SH-SY5Y (cell line): ENCODE results near the gene IFITM2.

Experiments used
- GATA2 ChIP-seq: IDR thresholded peaks from 2 replicates; pipeline ENCODE4 v1.6.1; 2011; ENCODE audit warnings: mild to moderate bottlenecking, low read depth, low read length
- GATA3 ChIP-seq: IDR thresholded peaks from 2 replicates; pipeline ENCODE4 v1.6.1; 2011; ENCODE audit warnings: low read depth, mild to moderate bottlenecking, low read length, moderate library complexity

IFITM2 gene

DNA sequence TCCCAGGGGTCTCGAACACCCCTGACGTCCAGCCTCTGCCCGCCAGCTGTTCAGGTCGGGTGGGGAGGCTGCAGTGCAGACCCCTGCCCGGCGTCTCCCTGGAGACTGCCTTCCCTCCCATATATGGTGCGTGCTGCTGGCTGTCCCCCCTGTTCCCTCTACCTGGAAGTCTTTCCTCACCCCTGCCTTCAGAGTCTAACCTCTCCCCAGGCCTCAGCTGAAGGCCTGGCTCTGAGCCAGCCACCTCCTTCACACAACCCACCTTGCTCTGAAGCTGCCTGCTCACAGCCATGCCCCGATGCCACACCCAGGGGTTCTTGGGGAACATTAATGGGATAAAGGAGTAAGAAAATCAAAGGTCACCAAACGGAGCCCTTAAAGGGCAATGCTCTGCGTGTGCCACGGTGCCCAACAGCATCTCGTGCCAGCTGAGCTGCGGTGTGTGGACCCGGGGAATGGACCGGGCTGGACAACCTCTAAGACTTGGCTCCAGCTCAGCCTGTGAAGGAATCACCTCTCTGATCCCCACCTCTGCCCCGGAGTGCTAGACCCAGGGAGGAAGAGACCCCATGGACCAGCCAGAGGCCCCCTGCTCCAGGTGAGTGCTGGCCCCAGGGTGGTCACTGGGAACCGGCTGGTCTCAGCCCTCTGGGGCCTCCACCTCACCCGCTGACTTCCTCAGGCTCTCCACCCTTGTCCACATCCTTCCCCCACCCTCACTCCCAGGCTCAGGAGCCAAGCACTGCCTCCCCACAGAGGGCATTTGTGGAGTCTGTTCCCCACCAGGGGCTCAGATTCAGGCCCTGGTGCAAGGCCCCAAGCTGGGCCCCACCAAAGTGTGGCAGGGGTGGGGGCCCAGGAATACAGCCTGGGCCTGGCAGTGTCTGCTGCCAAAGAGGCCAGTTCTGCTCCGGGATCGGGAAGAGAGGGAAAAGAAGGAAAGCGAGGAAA, 29.3 kb upstream of the IFITM2 start, which contains the start of gene NLRP6:
Gene NLRP6, plus strand, starts transcription at position 407 of the 951 bp plus-strand sequence. Its CDS starts 163 bp downstream, at position 570.
- TF ChIP-seq GATA2: no peak
- TF ChIP-seq GATA3: no peak

GRCh38 chr11:279040-279965, 28.3 kb upstream of the IFITM2 start:
- no peak for TF ChIP-seq GATA3
- no peak for TF ChIP-seq GATA2

GRCh38 chr11:279966-280705, 27.5 kb upstream of the IFITM2 start:
- no peak for TF ChIP-seq GATA2

DNA sequence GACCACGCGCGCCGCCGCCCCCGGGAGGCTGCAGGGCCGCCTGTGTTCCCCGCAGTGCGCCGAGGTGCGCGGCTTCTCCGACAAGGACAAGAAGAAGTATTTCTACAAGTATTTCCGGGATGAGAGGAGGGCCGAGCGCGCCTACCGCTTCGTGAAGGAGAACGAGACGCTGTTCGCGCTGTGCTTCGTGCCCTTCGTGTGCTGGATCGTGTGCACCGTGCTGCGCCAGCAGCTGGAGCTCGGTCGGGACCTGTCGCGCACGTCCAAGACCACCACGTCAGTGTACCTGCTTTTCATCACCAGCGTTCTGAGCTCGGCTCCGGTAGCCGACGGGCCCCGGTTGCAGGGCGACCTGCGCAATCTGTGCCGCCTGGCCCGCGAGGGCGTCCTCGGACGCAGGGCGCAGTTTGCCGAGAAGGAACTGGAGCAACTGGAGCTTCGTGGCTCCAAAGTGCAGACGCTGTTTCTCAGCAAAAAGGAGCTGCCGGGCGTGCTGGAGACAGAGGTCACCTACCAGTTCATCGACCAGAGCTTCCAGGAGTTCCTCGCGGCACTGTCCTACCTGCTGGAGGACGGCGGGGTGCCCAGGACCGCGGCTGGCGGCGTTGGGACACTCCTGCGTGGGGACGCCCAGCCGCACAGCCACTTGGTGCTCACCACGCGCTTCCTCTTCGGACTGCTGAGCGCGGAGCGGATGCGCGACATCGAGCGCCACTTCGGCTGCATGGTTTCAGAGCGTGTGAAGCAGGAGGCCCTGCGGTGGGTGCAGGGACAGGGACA, 26.7 kb upstream of the IFITM2 start:
- TF ChIP-seq GATA2: no peak
- no peak for TF ChIP-seq GATA3

DNA sequence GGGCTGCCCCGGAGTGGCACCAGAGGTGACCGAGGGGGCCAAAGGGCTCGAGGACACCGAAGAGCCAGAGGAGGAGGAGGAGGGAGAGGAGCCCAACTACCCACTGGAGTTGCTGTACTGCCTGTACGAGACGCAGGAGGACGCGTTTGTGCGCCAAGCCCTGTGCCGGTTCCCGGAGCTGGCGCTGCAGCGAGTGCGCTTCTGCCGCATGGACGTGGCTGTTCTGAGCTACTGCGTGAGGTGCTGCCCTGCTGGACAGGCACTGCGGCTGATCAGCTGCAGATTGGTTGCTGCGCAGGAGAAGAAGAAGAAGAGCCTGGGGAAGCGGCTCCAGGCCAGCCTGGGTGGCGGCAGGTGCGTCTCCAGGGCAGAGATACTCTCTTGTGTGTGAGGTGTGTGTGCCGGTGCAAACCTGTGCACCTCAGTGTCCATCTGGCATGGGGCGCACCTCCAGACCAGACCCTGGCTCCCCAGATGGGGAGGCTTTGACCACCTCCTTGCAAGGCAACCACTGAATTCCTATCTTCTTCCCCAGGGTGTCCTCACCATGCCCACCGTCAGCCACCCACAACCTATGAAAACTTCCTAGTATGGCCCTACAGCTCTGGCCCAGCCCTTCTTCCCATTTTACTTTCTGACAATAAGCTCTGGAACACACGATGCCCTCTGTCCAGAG, 26.0 kb upstream of the IFITM2 start:
- no peak for TF ChIP-seq GATA2
- no peak for TF ChIP-seq GATA3

DNA sequence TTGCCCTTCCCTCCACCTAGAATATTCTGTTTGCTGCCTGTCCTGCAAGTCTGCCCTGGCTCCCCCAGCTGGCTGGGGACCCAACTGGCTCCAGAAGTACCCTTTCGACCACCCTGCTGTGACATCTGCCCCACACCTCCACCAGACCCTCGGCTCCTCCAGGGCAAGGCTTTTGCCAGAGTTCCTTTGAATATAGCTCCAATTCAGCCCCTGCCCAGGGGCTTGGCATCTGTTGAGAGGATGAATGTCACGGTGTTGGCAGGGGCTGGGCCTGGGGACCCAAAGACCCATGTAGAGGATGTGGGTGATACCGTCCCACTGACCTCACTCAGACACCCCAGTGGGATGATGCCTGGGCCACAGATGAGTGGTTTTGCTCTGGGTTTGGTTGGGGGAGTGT, 25.4 kb upstream of the IFITM2 start:
- TF ChIP-seq GATA2: no peak
- TF ChIP-seq GATA3: no peak

DNA sequence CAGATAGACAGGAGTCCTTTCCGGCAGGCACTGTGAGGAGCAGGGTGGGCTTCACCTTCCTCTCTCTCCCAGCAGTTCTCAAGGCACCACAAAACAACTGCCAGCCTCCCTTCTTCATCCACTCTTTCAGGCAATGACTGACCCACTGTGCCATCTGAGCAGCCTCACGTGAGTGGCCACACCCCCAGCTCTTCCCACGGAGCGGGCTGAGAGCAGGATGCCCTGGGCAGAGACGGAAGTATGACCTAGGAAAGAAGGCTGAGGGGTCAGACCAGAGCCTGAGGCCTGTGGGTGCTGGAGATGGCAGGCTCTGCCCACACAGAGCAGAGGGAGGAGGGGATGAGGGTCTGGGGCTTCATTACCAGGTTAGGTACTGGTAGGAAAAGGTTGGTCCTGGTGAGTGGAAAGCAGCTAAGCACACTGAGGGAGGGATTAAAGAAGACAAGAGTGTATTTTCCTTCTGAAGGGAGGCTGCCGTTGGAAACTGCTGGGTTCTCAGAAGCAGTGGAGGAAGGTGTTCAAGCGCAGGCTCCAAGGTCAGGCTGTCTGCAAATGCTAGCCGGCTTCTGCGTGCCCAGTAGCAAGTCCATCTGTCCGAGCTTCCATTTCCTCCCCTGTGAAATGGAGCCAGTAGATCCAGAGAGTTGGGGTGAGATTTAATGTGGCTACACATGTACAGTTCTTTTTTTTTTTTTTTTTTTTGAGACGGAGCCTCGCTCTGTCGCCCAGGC, 24.8 kb upstream of the IFITM2 start:
- TF ChIP-seq GATA2 (no peak), GATA3 (no peak)

DNA sequence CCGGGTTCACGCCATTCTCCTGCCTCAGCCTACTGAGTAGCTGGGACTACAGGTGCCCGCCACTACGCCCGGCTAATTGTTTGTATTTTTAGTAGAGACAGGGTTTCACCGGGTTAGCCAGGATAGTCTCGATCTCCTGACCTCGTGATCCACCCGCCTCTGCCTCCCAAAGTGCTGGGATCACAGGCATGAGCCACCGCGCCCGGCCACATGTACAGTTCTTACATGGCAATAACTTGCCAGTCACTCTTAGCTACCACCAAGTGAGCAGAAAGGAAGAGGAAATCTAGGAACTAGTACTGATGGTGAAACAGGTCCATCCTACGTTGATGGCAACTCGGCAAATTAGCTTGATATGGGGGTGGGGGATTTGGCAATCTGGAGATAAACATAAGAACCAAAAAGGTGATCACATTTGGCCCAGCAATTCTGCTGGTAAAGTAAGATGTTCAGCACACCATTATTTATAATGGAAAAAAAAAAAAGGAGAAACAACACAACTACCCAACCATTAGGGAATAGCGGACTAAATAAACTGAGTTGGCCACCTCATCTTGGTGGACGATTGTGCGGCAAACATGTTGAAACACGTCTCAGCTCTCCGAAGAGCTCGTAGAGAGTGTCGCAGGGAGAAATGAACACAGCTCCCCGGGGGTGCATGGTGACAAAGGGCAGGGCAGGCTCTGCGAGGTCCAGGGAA, 24.1 kb upstream of the IFITM2 start:
- no peak for TF ChIP-seq GATA2
- no peak for TF ChIP-seq GATA3

DNA sequence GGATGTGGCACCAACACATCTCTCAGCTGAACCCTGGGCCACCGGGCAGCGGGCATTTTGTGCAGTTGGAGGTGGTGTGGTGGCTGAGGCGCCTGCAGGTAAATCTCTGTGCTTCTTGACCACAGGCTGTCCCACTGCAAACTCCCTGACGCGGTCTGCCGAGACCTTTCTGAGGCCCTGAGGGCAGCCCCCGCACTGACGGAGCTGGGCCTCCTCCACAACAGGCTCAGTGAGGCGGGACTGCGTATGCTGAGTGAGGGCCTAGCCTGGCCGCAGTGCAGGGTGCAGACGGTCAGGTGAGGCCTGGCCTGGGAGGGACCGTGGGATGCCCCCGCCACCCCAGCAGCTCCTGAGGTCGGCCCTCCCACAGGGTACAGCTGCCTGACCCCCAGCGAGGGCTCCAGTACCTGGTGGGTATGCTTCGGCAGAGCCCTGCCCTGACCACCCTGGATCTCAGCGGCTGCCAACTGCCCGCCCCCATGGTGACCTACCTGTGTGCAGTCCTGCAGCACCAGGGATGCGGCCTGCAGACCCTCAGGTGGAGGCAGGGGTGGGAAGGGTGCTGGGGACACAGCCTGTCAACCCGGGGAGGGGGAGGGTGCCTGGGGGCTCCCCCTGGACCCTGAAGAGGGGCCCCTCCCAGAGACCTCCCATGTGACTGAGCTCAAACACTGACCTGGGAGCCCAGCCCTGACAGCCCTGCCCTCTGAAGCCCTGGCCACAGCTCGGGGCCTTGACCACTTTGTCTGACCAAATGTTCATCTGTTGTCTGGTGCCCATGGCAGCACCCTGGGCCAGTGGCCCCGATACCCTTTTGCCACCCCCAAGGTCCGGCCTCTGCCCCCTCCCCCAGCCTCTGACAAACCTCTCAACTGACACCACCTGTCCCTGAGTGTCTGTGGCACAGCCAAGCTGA, 23.3 kb upstream of the IFITM2 start:
- no peak for TF ChIP-seq GATA3
- TF ChIP-seq GATA2: no peak

- TF ChIP-seq GATA3 (no peak), GATA2 (no peak)
Observed at GRCh38 chr11:285021-285893, 22.4 kb upstream of the IFITM2 start.
